Measurements from ENCODE around the gene ENPP7. TPM values are rescaled to one million over a fixed set of nuclear protein-coding genes. Genes with fewer than 3 reads are reported as not detected.
A peak's percentile ranks its signal among the peaks of the same experiment; 100 is the strongest.

ENPP7 gene
- total RNA-seq, 1 donor from 2014 or later = not detected

- Mint-ChIP-seq H3K4me3 (ENCODE audit: unreplicated experiment) (no peak overlapping the region), H3K9me3 (ENCODE audit: low read depth) (no peaks in the 10 kb centered on the region), H3K36me3 (ENCODE audit: low read depth) (no peaks in the 10 kb centered on the region), H3K4me1 (ENCODE audit: low read depth) (peaks cover 21% of the 10 kb centered on the region), H3K27ac (ENCODE audit: unreplicated experiment) (no peak overlapping the region), H3K27me3 (ENCODE audit: low read depth) (peaks cover 35% of the 10 kb centered on the region)
- DNase-seq (ENCODE audit: low spot score) = no peak
- TF ChIP-seq CTCF (IDR thresholded peaks at IDR 0.05) = no peak
Measured at GRCh38 chr17:79742951-79743476, 12.3 kb downstream of the ENPP7 start.

- no peak overlapping the region for H3K4me3 Mint-ChIP-seq (ENCODE audit: unreplicated experiment)
- peaks cover 36% of the 10 kb centered on the region for H3K27me3 Mint-ChIP-seq (ENCODE audit: low read depth)
- H3K4me1 Mint-ChIP-seq (ENCODE audit: low read depth) = peaks cover 19% of the 10 kb centered on the region
- TF ChIP-seq CTCF (IDR thresholded peaks at IDR 0.05) = no peak
- no peak for DNase-seq (ENCODE audit: low spot score)
- H3K9me3 Mint-ChIP-seq (ENCODE audit: low read depth) = no peaks in the 10 kb centered on the region
- no peak overlapping the region for H3K27ac Mint-ChIP-seq (ENCODE audit: unreplicated experiment)
- no peaks in the 10 kb centered on the region for H3K36me3 Mint-ChIP-seq (ENCODE audit: low read depth)
Measured at GRCh38 chr17:79743614-79744013, 12.9 kb downstream of the ENPP7 start.

GRCh38 chr17:79745641-79746105 is 14.9 kb downstream of the ENPP7 start:
- DNase-seq (ENCODE audit: low spot score) = no peak
- no peak for TF ChIP-seq CTCF (IDR thresholded peaks at IDR 0.05)

GRCh38 chr17:79746889-79747507 is 16.3 kb downstream of the ENPP7 start:
- peaks cover 18% of the 10 kb centered on the region for H3K4me1 Mint-ChIP-seq (ENCODE audit: low read depth)
- no peak overlapping the region for H3K27ac Mint-ChIP-seq (ENCODE audit: unreplicated experiment)
- TF ChIP-seq CTCF (IDR thresholded peaks at IDR 0.05) = no peak
- H3K9me3 Mint-ChIP-seq (ENCODE audit: low read depth) = no peaks in the 10 kb centered on the region
- peaks cover 27% of the 10 kb centered on the region for H3K27me3 Mint-ChIP-seq (ENCODE audit: low read depth)
- no peaks in the 10 kb centered on the region for H3K36me3 Mint-ChIP-seq (ENCODE audit: low read depth)
- H3K4me3 Mint-ChIP-seq (ENCODE audit: unreplicated experiment) = no peak overlapping the region
- no peak for DNase-seq (ENCODE audit: low spot score)

More at GRCh38 chr17:79745641-79746105, 14.9 kb downstream of the ENPP7 start:
- Mint-ChIP-seq H3K27me3 (ENCODE audit: low read depth) (peaks cover 22% of the 10 kb centered on the region), H3K27ac (ENCODE audit: unreplicated experiment) (no peak overlapping the region), H3K4me3 (ENCODE audit: unreplicated experiment) (no peak overlapping the region), H3K4me1 (ENCODE audit: low read depth) (peaks cover 18% of the 10 kb centered on the region), H3K36me3 (ENCODE audit: low read depth) (no peaks in the 10 kb centered on the region), H3K9me3 (ENCODE audit: low read depth) (no peaks in the 10 kb centered on the region)

GRCh38 chr17:79747508-79748294 is 17.0 kb downstream of the ENPP7 start:
- peak overlapping the region; percentile 17 for H3K27ac Mint-ChIP-seq (ENCODE audit: unreplicated experiment)
- no peak for TF ChIP-seq CTCF (IDR thresholded peaks at IDR 0.05)
- no peaks in the 10 kb centered on the region for H3K36me3 Mint-ChIP-seq (ENCODE audit: low read depth)
- H3K4me3 Mint-ChIP-seq (ENCODE audit: unreplicated experiment) = peak overlapping the region; percentile 38
- peaks cover 18% of the 10 kb centered on the region for H3K4me1 Mint-ChIP-seq (ENCODE audit: low read depth)
- no peaks in the 10 kb centered on the region for H3K9me3 Mint-ChIP-seq (ENCODE audit: low read depth)
- H3K27me3 Mint-ChIP-seq (ENCODE audit: low read depth) = peaks cover 25% of the 10 kb centered on the region
- DNase-seq (ENCODE audit: low spot score) = no peak

Data from chondrocyte (in vitro differentiated cells).